Measurements from ENCODE around the gene OLFML2B. TPM values are rescaled to one million over a fixed set of nuclear protein-coding genes. Genes with fewer than 3 reads are reported as not detected.

OLFML2B gene
- polyA plus RNA-seq, 1 experiment, result 3.5 TPM

DNA sequence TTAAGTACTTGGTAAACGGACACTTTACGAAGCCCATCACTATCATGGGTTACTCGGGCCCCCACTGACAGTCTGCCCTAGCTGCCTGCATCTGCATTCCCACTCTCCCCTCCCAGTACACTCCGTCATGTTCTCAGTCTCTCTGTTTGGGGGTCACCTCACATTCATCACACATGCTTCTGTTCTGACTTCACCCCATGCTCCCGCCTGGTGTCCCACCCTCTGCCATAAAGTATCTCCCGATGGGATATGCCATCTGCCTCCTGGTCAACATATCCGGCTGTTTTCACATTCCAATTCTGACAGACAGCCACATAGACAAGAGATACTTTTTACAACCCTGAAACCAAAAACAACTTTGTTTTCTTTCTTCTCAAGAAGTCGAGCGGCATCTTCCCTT lies 1.0 kb downstream of the OLFML2B start:
- Histone ChIP-seq H3K27me3 (ENCODE audit: control insufficient read depth, insufficient read depth, low read length) (no peaks in the 10 kb centered on the region; the same call in 1 of the 2 replicates), H3K36me3 (ENCODE audit: control insufficient read depth, insufficient read depth, low read length) (no peaks in the 10 kb centered on the region), H3K4me3 (ENCODE audit: low read depth, low read length) (no peak overlapping the region)
- ChIA-PET CTCF (interaction anchor here (2.4 to 3.9 kb wide), 2 partner anchors 159 to 230 kb away, joined by 26 to 33 read pairs; no protein-coding TSS in a partner anchor), POLR2A (no interaction called here)
- no peak for DNase-seq (ENCODE audit: low read depth)
- TF ChIP-seq, protein P1, sequence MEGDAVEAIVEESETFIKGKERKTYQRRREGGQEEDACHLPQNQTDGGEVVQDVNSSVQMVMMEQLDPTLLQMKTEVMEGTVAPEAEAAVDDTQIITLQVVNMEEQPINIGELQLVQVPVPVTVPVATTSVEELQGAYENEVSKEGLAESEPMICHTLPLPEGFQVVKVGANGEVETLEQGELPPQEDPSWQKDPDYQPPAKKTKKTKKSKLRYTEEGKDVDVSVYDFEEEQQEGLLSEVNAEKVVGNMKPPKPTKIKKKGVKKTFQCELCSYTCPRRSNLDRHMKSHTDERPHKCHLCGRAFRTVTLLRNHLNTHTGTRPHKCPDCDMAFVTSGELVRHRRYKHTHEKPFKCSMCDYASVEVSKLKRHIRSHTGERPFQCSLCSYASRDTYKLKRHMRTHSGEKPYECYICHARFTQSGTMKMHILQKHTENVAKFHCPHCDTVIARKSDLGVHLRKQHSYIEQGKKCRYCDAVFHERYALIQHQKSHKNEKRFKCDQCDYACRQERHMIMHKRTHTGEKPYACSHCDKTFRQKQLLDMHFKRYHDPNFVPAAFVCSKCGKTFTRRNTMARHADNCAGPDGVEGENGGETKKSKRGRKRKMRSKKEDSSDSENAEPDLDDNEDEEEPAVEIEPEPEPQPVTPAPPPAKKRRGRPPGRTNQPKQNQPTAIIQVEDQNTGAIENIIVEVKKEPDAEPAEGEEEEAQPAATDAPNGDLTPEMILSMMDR (IDR thresholded peaks at IDR 0.05; ENCODE audit: insufficient read depth, low read depth, low read length), result no peak

DNA sequence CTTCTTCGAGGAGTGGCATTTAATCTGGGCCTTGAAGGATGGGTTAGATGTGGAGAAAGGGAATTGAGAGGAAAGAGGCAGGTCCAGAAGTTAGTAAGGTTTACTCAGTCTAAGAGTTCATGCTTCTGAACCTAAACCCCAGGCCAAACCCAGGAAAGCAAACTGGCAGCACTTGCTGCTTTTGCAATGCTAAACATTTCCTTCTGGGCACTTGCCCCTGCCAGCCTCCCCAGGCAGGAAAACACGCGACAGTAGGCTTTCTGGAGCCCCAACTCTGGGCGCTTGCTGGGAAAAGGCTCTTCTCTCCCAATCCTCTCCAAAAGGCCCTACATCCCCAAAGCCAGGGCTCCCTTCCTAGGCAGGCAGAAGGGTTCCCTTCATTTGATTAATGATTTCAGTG lies 2.5 kb downstream of the OLFML2B start:
- TF ChIP-seq, protein P1 (IDR thresholded peaks at IDR 0.05; ENCODE audit: insufficient read depth, low read depth, low read length), result no peak
- Histone ChIP-seq H3K27me3 (ENCODE audit: control insufficient read depth, insufficient read depth, low read length) (no peaks in the 10 kb centered on the region; the same call in 1 of the 2 replicates), H3K4me3 (ENCODE audit: low read depth, low read length) (no peak overlapping the region), H3K36me3 (ENCODE audit: control insufficient read depth, insufficient read depth, low read length) (no peaks in the 10 kb centered on the region)
- ChIA-PET POLR2A (no interaction called here), CTCF (no interaction called here)
- no peak for DNase-seq (ENCODE audit: low read depth)

DNA sequence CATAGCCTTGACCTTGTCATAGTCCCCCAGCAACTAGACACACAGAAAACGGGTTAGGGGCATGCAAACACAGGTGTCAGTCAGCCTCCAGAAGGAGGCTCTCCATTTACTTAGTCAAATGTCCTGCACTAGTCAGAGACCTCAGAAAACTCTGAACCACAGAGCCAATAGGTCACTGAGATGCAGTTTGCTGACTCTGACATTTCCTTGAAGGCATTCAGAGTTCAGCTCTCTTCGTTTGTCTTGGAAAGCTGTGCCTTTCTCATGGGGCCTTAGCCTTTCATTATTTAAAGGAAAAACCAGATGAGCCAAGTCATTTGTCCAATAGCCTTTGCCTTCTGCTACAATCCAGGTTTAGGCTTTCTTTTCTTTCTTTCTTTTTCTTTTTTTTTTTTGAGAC lies 3.5 kb downstream of the OLFML2B start:
- Histone ChIP-seq H3K36me3 (ENCODE audit: control insufficient read depth, insufficient read depth, low read length) (no peaks in the 10 kb centered on the region), H3K27me3 (ENCODE audit: control insufficient read depth, insufficient read depth, low read length) (no peaks in the 10 kb centered on the region; the same call in 1 of the 2 replicates), H3K4me3 (ENCODE audit: low read depth, low read length) (no peak overlapping the region)
- ChIA-PET CTCF (interaction anchor here (1.1 kb wide), 1 partner anchor 18 kb away, joined by 3 read pairs; no protein-coding TSS in a partner anchor), POLR2A (no interaction called here)
- DNase-seq (ENCODE audit: low read depth), result no peak
- TF ChIP-seq, protein P1 (IDR thresholded peaks at IDR 0.05; ENCODE audit: insufficient read depth, low read depth, low read length), result no peak

DNA sequence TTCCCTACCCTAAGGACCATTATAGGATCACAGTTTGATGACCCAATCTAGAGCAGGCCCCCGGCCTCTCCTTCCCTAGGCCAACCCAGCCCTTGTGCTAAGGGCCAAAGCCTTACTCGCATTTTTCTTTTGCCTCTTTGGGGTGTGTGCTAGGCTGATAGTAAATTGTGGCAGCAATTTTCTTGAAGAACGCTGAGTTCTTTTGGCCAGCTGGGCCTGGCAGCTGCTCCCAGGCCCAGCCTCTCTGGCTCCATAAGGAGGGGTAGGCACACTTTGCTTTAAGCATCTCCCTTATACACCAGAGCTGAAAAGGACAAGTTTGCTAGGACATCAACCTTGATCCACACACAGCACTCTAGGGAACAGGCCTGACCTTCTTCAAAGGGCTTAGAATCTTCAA lies 4.2 kb downstream of the OLFML2B start:
- TF ChIP-seq, protein P1 (IDR thresholded peaks at IDR 0.05; ENCODE audit: insufficient read depth, low read depth, low read length), result no peak
- no peaks in the 10 kb centered on the region for H3K36me3 ChIP-seq (ENCODE audit: control insufficient read depth, insufficient read depth, low read length)
- no peaks in the 10 kb centered on the region; the same call in 1 of the 2 replicates for H3K27me3 ChIP-seq (ENCODE audit: control insufficient read depth, insufficient read depth, low read length)
- no peak for DNase-seq (ENCODE audit: low read depth)
- ChIA-PET CTCF (interaction anchor here (0.6 to 1.9 kb wide), 4 partner anchors 18 to 1052 kb away, joined by 3 to 5 read pairs (median 4); no protein-coding TSS in a partner anchor), POLR2A (no interaction called here)
- H3K4me3 ChIP-seq (ENCODE audit: low read depth, low read length), result no peak overlapping the region

DNA sequence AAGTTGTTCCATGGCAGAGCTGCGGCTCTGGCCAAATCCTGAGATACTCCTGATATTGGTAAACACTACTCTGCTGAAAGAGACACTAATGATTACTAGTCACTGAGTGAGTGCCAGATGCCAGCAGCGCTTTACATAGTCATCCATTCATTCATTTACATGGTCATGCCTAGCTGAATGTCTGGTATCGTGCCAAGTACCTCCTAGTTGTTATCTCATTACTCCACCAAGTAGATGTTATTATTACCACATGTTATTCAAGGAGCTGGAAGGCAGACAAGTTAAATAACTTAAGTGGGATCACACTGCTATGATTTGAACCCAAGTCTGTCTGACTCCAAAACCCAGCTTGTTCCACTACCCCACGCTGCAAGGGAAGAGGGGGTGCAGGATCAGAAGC lies 4.7 kb downstream of the OLFML2B start:
- CTCF ChIA-PET, result interaction anchor here (0.6 to 1.9 kb wide), 5 partner anchors 10 to 1052 kb away, joined by 3 to 5 read pairs (median 4); no protein-coding TSS in a partner anchor
- H3K27me3 ChIP-seq (ENCODE audit: control insufficient read depth, insufficient read depth, low read length), result no peaks in the 10 kb centered on the region; the same call in 1 of the 2 replicates
- H3K36me3 ChIP-seq (ENCODE audit: control insufficient read depth, insufficient read depth, low read length), result no peaks in the 10 kb centered on the region
- no peak overlapping the region for H3K4me3 ChIP-seq (ENCODE audit: low read depth, low read length)
- TF ChIP-seq, protein P1 (IDR thresholded peaks at IDR 0.05; ENCODE audit: insufficient read depth, low read depth, low read length), result no peak
- no peak for DNase-seq (ENCODE audit: low read depth)
- POLR2A ChIA-PET, result no interaction called here
